ENCODE data around the gene NTF4.

GRCh38 chr19:49017666-49018351 lies 46.8 kb downstream of the NTF4 start:
- peak; percentile 52 for TF ChIP-seq CTCF (conservative IDR thresholded peaks at IDR 0.05)
- no peak for TF ChIP-seq ZFX (IDR thresholded peaks at IDR 0.05)

All from C4-2B (cell line).